Progenitor cell of endocrine pancreas (in vitro differentiated cells): ENCODE measurements around the gene RFX1. TPM values are rescaled to one million over a fixed set of nuclear protein-coding genes. Genes with fewer than 3 reads are reported as not detected.

Experiments
- DNase-seq: peaks from one replicate; pipeline ENCODE4 v3.0.0; 2021; ENCODE audit warnings: low spot score; ENCODE audit not compliant: unreplicated experiment
- H3K27ac Mint-ChIP-seq: 2 replicates; pipeline ENCODE4 v1.8.0; 2021; ENCODE audit warnings: mild to moderate bottlenecking, moderate library complexity, mixed read lengths
- H3K27me3 Mint-ChIP-seq: 2 replicates; pipeline ENCODE4 v1.8.0; 2021; ENCODE audit warnings: mixed read lengths
- H3K36me3 Mint-ChIP-seq: 2 replicates; pipeline ENCODE4 v1.8.0; 2022; ENCODE audit warnings: mixed read lengths; ENCODE audit not compliant: insufficient read depth
- H3K4me1 Mint-ChIP-seq: 2 replicates; pipeline ENCODE4 v1.8.0; 2021; ENCODE audit warnings: low read depth, mixed read lengths
- H3K4me3 Mint-ChIP-seq: 2 replicates; pipeline ENCODE4 v1.8.0; 2021; ENCODE audit warnings: low read depth, mild to moderate bottlenecking, moderate library complexity, mixed read lengths
- H3K9me3 Mint-ChIP-seq: 2 replicates; pipeline ENCODE4 v1.8.0; 2021; ENCODE audit warnings: low read depth, mixed read lengths
- total RNA-seq: library from RNA; stranded (reverse); gene quantifications from 2 replicates; pipeline ENCODE4 v1.2.1, GENCODE V29; 2021
- TF ChIP-seq, protein P1 (sequence below): fragments of 200-600 bp; sonication (generic); IDR thresholded peaks from one replicate; pipeline ENCODE4 v1.5.0; 2021; ENCODE audit warnings: antibody characterized with exemption, mild to moderate bottlenecking; ENCODE audit not compliant: unreplicated experiment

Gene RFX1
- total RNA-seq, 1 donor from 2014 or later = 26.5 TPM

DNA sequence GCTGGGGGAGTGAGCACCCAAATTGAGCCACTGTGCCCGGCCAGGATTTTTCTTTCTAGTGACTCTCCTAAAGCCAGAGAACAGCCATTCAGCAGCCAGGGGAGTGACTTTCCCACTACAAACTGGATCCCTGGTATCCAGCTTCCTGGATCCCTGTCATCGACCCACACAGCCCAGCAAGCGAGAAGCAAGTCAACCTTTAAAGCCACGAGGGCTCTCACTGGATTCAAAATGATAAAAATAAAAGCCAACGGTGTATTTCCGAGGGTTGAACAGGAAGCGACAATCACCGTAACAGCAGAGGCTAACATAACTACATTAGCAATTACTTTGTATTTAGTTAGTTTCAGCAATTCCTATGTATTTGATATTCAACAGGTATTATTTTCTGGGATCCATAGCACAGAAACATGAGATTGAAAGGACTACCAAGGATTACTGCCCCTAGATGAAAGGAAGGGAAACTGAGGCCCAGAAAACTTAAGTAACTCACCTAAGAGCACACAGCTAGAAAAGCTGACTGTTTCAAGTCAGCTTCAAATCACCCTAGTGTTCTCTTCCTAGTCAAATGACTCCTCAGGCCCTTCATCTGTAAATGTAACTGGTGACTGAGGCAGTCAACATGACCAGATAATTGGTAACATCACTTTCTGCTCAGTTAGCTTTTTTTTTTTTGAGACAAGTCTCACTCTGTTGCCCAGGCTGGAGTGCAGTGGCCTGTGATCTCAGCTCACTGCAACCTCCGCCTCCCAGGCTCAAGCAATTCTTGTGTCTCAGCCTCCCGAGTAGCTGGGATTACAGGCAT lies 2.7 kb downstream of the RFX1 start:
- no peak for DNase-seq
- Mint-ChIP-seq H3K9me3 (no peaks in the 10 kb centered on the region), H3K27me3 (no peaks in the 10 kb centered on the region), H3K4me1 (peaks cover 9% of the 10 kb centered on the region), H3K4me3 (no peak overlapping the region), H3K27ac (no peak overlapping the region), H3K36me3 (peaks cover 12% of the 10 kb centered on the region)
- TF ChIP-seq, protein P1, sequence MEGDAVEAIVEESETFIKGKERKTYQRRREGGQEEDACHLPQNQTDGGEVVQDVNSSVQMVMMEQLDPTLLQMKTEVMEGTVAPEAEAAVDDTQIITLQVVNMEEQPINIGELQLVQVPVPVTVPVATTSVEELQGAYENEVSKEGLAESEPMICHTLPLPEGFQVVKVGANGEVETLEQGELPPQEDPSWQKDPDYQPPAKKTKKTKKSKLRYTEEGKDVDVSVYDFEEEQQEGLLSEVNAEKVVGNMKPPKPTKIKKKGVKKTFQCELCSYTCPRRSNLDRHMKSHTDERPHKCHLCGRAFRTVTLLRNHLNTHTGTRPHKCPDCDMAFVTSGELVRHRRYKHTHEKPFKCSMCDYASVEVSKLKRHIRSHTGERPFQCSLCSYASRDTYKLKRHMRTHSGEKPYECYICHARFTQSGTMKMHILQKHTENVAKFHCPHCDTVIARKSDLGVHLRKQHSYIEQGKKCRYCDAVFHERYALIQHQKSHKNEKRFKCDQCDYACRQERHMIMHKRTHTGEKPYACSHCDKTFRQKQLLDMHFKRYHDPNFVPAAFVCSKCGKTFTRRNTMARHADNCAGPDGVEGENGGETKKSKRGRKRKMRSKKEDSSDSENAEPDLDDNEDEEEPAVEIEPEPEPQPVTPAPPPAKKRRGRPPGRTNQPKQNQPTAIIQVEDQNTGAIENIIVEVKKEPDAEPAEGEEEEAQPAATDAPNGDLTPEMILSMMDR = no peak

DNA sequence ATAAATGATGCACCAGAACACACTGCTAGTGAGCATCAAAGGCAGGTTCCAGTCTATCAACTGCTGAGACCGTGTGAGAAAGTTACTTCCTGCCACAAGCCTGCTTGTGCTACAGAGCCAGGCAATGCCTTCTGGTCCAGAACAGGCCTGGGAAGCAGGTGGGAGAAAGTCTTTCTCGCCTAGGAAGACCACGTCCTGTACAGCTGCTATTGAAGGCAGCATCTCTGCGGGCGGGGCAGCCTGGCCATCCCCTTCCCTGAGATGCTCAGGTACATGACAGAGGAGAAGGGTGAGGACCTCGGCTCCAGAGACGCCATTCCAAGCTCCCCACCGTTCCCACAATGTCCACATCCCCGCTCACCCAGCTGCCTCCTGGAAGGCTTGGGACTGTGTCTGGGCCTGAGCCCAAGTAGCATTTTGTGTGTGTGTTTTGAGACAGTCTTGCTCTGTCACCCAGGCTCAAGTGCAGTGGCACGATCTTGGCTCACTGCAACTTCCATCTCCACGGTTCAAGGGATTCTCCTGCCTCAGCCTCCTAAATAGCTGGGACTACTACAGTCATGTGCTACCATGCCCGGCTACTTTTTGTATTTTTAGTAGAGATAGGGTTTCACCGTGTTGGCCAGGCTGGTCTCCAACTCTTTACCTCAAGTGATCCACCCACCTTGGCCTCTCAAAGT lies 3.4 kb downstream of the RFX1 start:
- Mint-ChIP-seq H3K27ac (peak overlapping the region; percentile 62), H3K9me3 (no peaks in the 10 kb centered on the region), H3K4me1 (peaks cover 9% of the 10 kb centered on the region), H3K36me3 (peaks cover 12% of the 10 kb centered on the region), H3K4me3 (no peak overlapping the region), H3K27me3 (no peaks in the 10 kb centered on the region)
- no peak for DNase-seq
- TF ChIP-seq, protein P1 = no peak

DNA sequence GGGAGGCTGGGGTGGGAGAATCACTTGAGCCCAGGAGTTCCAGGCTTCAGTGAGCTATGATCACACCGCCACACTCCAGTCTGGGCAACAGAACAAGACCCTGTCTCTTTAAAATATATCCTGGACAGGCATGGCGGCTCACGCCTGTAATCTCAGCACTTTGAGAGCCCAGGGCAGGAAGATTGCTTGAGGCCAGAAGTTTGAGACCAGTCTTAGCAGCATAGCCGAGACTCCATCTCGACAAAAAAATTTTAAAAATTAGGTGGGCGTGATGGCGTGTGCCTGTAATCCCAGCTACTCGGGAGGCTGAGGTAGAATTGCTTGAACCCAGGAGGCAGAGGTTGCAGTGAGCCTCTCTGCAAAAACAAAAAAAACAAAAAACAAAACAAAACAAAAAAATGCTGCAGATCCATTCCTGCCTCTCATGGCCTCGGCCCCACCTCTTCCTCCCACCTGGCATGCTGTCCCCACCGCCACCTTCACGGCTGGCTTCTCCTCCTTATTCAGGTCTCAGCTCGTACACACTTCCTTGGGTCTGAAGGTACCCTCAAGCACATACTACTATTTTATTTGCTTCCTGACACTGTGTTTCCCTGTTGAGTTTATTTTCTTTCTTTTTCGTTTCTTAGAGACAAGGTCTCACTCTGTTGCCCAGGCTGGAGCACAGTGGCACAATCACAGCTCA lies 5.3 kb downstream of the RFX1 start:
- Mint-ChIP-seq H3K9me3 (no peaks in the 10 kb centered on the region), H3K27me3 (no peaks in the 10 kb centered on the region), H3K36me3 (peaks cover 12% of the 10 kb centered on the region), H3K4me3 (no peak overlapping the region), H3K4me1 (peaks cover 9% of the 10 kb centered on the region), H3K27ac (peak overlapping the region; percentile 67)
- TF ChIP-seq, protein P1 = no peak
- no peak for DNase-seq

DNA sequence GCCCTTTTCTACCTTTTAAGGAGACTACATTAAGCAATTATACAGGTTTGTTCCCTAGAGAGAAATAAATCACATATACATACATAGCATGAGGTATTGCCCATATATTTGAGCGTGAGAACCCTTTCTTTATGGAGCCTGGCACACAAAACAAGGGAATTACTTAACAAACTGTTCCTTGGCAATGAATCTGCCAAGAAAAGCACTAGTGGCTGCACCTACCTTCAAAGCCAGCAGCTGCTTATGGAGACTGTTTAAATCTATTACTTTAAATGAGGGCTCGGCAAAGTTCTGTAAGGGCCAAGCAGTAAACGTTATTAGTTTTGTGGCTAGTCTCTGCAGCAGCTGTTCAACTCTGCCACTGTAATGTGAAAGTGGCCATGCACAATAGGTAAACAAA lies 7.0 kb downstream of the RFX1 start:
- Mint-ChIP-seq H3K27me3 (no peaks in the 10 kb centered on the region), H3K4me1 (no peaks in the 10 kb centered on the region), H3K4me3 (no peak overlapping the region), H3K9me3 (no peaks in the 10 kb centered on the region), H3K27ac (no peak overlapping the region), H3K36me3 (peaks cover 13% of the 10 kb centered on the region)
- no peak for DNase-seq
- TF ChIP-seq, protein P1 = no peak

DNA sequence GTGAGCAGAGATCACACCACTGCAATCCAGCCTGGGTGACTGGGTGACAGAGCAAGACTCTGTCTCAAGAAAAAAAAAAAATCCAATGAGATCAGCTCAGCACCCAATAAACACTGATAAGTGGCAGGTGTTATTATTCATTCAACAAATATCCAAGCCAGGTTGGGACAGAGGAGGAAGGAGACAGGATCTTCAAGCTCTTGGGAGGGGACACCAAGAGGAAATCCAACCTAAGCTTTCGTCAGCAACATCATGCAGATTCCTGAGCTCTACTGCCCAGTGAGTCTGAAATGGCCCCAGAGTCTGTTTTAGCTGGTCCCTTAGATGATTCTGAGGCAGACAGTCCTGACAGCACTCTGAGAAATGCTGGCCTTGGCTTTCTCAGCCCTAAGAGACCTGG lies 7.7 kb downstream of the RFX1 start:
- no peaks in the 10 kb centered on the region for H3K9me3 Mint-ChIP-seq
- peaks cover 13% of the 10 kb centered on the region for H3K36me3 Mint-ChIP-seq
- no peak for DNase-seq
- no peaks in the 10 kb centered on the region for H3K27me3 Mint-ChIP-seq
- TF ChIP-seq, protein P1 = no peak
- no peak overlapping the region for H3K4me3 Mint-ChIP-seq
- no peaks in the 10 kb centered on the region for H3K4me1 Mint-ChIP-seq
- no peak overlapping the region for H3K27ac Mint-ChIP-seq
